Measurements from ENCODE around the gene EVPLL.

Gene EVPLL

DNA sequence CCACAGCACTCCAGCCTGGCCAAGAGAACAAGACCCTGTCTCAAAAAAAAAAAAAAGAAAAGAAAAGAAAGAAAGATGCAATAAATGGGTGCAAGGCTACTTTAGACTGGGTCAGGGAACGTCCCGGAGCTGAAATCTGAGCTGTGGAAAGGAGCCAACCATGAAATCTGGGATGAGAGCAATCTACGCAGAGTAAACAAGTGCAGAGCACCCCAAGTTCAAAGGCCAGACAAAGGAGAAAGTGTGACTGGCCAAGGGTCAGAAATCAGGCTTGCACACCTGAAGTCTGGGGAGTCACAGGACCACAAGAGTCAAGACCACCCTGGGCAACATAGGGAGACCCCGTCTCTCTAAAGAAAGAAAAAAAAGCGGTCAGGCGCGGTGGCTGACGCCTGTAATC lies 17.1 kb upstream of the EVPLL start:
- Histone ChIP-seq H3K4me2 (ENCODE audit: low read length) (no peak overlapping the region), H2AFZ (ENCODE audit: low read depth, low read length) (no peak overlapping the region), H3K27ac (ENCODE audit: low read length) (no peak overlapping the region), H3K79me2 (ENCODE audit: low read length) (no peaks in the 10 kb centered on the region), H3K9me3 (ENCODE audit: insufficient read depth, low read length) (no peaks in the 10 kb centered on the region), H3K27me3 (ENCODE audit: low read depth, low read length) (no peaks in the 10 kb centered on the region), H3K4me3 (ENCODE audit: low read length) (no peak overlapping the region), H3K9ac (ENCODE audit: low read length) (no peak overlapping the region), H3K36me3 (replicated peaks; ENCODE audit: low read depth, low read length) (no peaks in the 10 kb centered on the region), H4K20me1 (ENCODE audit: insufficient read depth, low read length) (no peaks in the 10 kb centered on the region), H3K4me1 (ENCODE audit: low read length) (no peaks in the 10 kb centered on the region)
- no peak for TF ChIP-seq EZH2phosphoT487 (IDR thresholded peaks at IDR 0.05; ENCODE audit: low read depth)
- TF ChIP-seq CTCF (IDR thresholded peaks at IDR 0.05; ENCODE audit: low read depth, low read length) = no peak

DNA sequence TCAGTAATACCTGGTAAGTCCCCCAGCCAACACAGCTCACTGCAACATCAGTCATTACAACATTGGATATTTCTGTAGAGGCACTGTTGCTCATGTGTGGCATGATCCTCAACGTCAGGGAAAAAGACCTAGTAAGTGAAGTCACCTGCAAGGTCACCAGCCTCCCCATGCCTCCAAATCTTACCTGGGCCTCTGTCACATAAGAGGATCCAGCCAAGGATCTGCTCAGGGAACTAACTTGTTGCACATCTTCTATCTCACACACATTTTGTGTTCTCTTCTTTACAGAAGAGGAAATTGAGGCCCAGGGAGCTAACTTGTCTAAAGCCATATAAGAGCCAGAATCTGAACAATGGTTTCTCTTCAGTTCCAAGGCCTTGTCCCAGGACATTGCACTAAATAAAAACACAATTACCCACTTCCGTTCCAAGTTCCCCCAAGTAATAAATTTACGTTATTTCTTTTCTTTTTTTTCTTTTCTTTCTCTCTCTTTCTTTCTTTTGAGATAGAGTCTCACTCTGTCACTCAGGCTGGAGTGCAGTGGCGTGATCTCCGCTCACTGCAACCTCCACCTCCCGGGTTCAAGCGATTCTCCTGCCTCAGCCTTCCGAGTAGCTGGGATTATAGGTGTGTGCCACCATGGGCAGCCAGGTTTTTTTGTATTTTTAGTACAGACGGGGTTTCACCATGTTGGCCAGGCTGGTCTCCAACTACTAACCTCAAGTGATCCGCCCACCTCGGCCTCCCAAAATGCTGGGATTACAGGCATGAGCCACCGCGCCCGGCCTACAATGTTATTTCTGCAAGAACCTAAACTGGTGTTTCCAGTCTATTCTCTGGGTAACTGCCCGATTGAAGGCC lies 15.5 kb upstream of the EVPLL start:
- Histone ChIP-seq H3K4me3 (ENCODE audit: low read length) (peak overlapping the region; percentile 86), H3K27me3 (ENCODE audit: low read depth, low read length) (no peaks in the 10 kb centered on the region), H2AFZ (ENCODE audit: low read depth, low read length) (no peak overlapping the region), H3K9me3 (ENCODE audit: insufficient read depth, low read length) (no peaks in the 10 kb centered on the region), H3K9ac (ENCODE audit: low read length) (no peak overlapping the region), H3K4me1 (ENCODE audit: low read length) (no peaks in the 10 kb centered on the region), H3K27ac (ENCODE audit: low read length) (no peak overlapping the region), H3K4me2 (ENCODE audit: low read length) (peak overlapping the region; percentile 63), H3K36me3 (replicated peaks; ENCODE audit: low read depth, low read length) (no peaks in the 10 kb centered on the region), H4K20me1 (ENCODE audit: insufficient read depth, low read length) (no peaks in the 10 kb centered on the region), H3K79me2 (ENCODE audit: low read length) (no peaks in the 10 kb centered on the region)
- no peak for TF ChIP-seq EZH2phosphoT487 (IDR thresholded peaks at IDR 0.05; ENCODE audit: low read depth)
- no peak for TF ChIP-seq CTCF (IDR thresholded peaks at IDR 0.05; ENCODE audit: low read depth, low read length)

- H3K27ac ChIP-seq (ENCODE audit: low read length) = no peak overlapping the region
- no peak for TF ChIP-seq EZH2phosphoT487 (IDR thresholded peaks at IDR 0.05; ENCODE audit: low read depth)
- no peak for TF ChIP-seq CTCF (IDR thresholded peaks at IDR 0.05; ENCODE audit: low read depth, low read length)
- no peaks in the 10 kb centered on the region for H4K20me1 ChIP-seq (ENCODE audit: insufficient read depth, low read length)
- H3K9me3 ChIP-seq (ENCODE audit: insufficient read depth, low read length) = no peaks in the 10 kb centered on the region
- H3K4me1 ChIP-seq (ENCODE audit: low read length) = no peaks in the 10 kb centered on the region
- H3K79me2 ChIP-seq (ENCODE audit: low read length) = no peaks in the 10 kb centered on the region
- H3K9ac ChIP-seq (ENCODE audit: low read length) = peak overlapping the region; percentile 67
- no peaks in the 10 kb centered on the region for H3K36me3 ChIP-seq (replicated peaks; ENCODE audit: low read depth, low read length)
- peak overlapping the region; percentile 63 for H3K4me2 ChIP-seq (ENCODE audit: low read length)
- no peaks in the 10 kb centered on the region for H3K27me3 ChIP-seq (ENCODE audit: low read depth, low read length)
- peak overlapping the region; percentile 86 for H3K4me3 ChIP-seq (ENCODE audit: low read length)
- no peak overlapping the region for H2AFZ ChIP-seq (ENCODE audit: low read depth, low read length)
Measured at GRCh38 chr17:18362698-18363100, 14.9 kb upstream of the EVPLL start.

GRCh38 chr17:18363101-18364049 lies 14.2 kb upstream of the EVPLL start, which contains the start of gene SHMT1:
SHMT1 (minus strand) TSS chr17:18363550; CDS start chr17:18355981, 7,569 bp downstream.
- H2AFZ ChIP-seq (ENCODE audit: low read depth, low read length) = no peak within 1 kb of the TSS; the same call in 1 of the 2 replicates
- no peak within 1 kb of the TSS for H3K27ac ChIP-seq (ENCODE audit: low read length)
- H3K4me1 ChIP-seq (ENCODE audit: low read length) = no peaks in the 10 kb centered on the region
- H3K4me2 ChIP-seq (ENCODE audit: low read length) = peak within 1 kb of the TSS; percentile 63
- peak within 1 kb of the TSS; percentile 67 for H3K9ac ChIP-seq (ENCODE audit: low read length)
- H3K4me3 ChIP-seq (ENCODE audit: low read length) = peak within 1 kb of the TSS; percentile 86
- H3K79me2 ChIP-seq (ENCODE audit: low read length) = no peaks in the 10 kb centered on the region
- H3K9me3 ChIP-seq (ENCODE audit: insufficient read depth, low read length) = no peaks in the 10 kb centered on the region
- H3K27me3 ChIP-seq (ENCODE audit: low read depth, low read length) = no peaks in the 10 kb centered on the region
- no peaks in the 10 kb centered on the region for H3K36me3 ChIP-seq (replicated peaks; ENCODE audit: low read depth, low read length)
- H4K20me1 ChIP-seq (ENCODE audit: insufficient read depth, low read length) = no peaks in the 10 kb centered on the region
- TF ChIP-seq EZH2phosphoT487 (IDR thresholded peaks at IDR 0.05; ENCODE audit: low read depth) (no peak), CTCF (IDR thresholded peaks at IDR 0.05; ENCODE audit: low read depth, low read length) (no peak)

All from OCI-LY3 (cell line).